DMS114 treated with DMSO at 0.1 percent for 48 hours (cell line): ENCODE measurements around the gene HYDIN.
"Not testable (repeated sequence)": the region's sequence is repeated elsewhere in the genome, so short reads cannot be mapped to it uniquely, and the experiment has no call there.

Source experiments
- DNase-seq: peaks from one replicate; lab custom pipeline; 2025; ENCODE audit not compliant: unreplicated experiment; lab: John Stamatoyannopoulos, UW

The HYDIN gene

DNA sequence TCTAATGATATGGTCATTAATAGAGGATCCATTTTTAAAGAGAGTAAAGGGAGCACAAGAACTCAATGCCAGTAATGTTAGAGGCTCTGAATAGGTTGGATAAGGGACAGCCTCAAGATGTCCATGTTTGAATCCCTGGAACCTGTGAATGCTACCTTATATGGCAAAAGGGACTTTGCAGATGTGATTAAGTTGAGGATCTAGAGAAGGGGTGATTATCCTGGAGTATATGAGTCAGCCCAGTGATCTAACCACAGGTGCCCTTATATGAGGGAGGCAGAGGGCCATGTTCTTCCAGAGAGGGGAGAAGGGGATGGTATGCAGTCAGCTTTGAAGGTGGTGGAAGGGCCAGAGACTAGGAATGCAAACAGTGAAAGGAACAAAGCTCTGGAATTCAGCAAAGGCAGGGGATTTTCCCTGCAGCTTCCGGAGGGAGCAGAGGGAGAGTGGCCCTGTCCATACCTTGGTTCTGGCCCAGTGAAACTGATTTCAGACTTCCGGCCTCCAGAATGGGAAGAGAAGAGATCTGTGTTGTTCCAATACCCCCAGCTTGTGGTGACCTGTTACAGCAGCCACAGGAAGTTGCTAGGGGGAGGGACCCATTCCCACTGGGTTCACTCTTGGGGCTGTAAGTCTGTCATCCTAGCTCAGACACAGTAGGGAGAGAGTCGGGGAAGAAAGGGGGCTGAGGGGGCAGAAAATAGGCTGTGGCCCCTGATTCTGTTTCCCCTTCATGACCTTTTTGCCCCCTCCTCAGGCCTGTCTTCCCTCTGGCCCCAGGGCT is 220.9 kb downstream of the HYDIN start:
- not testable (repeated sequence) for DNase-seq

DNA sequence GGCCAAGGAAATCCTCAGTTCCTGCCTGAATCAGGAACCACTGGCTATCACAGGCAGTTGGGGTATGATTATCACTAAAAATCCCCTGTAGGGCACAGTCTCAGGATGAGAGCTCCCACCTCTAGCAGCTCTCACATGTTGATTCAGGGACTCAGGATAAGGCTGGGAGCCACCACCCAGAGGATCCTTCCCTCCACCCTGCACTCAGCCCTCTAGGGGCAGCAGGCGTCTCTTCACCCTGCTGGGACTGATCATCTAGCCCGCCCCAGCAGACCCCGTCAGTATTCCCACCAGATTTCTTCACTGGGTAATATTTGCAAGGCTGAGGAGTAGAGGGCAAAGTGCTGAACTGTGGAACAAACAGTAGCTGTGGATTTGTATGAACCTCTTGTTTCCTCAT is 224.0 kb downstream of the HYDIN start:
- not testable (repeated sequence) for DNase-seq

DNA sequence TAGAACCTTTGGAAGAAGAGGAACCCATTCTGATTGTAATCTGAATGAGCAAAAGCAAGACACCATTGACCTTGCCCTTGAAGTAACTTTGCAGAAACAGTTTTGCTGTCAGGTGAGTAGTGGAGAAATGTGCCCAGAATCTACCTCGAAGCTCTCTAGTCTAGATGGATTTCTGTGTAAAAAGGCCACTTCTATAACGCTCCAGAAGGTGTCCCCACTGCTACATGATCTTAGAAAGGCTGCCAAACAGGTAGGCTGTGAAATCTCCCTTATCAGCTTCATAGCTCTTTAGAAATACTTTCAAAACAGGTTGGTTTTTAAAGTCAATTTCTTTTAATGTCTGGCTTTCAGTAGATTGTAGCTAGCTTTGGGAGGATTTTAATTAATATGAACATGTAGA is 230.8 kb downstream of the HYDIN start:
- peak; percentile 6 for DNase-seq

DNA sequence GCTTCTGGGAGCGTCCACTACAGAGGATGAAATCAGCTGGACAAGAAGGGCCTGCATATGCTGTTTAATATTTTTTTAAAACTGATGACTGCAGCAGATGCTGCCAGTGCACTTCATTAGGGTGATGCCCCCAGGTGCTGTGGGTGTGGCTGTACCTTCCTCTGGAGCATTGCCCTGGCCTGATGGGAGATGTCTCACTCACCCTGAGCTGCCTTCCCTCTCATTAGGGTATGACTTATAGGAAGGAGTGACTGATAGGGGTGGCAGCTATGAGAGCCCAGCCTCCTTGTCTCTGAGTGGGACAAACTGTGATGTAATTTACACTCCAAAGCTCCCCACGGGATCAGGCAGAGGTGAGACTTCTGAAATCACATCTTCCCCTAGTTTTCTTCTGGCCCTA is 234.7 kb downstream of the HYDIN start:
- DNase-seq: not testable (repeated sequence)

DNA sequence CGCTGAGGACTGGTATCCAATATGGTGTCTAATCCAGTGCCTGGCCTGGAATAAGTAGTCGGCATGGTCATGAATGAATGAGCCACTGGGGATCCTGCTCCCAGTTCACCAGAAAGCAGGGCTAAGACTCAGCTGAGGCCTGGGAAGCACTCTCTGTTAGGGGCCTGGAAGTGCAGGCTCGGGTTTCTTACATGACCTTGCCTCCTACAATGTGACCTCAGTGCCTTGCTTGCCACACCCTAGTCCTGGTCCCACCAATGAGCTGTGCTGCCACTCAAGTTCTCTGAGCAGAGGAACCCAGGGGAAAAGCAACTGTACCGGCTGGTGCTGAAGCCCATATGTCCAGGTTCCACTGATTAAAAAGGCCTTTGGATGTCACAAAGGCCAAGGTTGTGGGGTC is 238.0 kb downstream of the HYDIN start:
- not testable (repeated sequence) for DNase-seq

DNA sequence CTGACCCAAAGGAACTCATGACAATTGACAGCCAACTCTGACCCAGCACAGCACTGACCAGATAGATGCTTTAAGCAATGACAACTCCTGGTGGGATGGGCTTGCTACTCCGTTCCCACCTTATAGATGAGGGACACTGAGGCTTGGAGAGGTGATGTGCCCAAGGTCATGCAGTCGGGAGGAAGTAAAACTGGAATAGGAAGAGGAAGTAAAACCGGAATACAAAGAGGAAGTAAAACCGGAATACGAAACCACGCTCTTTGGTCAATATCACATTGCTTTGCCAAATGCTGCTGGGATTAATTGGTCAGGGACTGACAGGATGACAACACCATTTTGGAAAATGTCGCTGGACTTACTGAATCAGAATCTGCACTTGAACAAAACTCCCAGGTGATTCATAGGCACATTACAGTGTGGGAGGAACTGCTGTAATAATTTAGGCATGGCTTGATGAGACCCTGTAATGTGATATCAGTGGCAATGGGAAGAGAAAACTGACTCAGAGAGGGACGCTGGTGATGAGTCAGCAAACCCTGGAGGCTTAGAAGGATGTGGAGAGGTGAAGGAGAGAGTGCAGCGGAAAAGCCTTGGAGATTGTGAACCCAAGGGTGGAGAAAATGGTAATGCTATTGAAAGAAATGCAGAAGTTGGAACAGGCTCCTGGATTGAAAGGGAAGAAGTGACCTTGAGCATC is 243.4 kb downstream of the HYDIN start:
- DNase-seq: not testable (repeated sequence)

DNA sequence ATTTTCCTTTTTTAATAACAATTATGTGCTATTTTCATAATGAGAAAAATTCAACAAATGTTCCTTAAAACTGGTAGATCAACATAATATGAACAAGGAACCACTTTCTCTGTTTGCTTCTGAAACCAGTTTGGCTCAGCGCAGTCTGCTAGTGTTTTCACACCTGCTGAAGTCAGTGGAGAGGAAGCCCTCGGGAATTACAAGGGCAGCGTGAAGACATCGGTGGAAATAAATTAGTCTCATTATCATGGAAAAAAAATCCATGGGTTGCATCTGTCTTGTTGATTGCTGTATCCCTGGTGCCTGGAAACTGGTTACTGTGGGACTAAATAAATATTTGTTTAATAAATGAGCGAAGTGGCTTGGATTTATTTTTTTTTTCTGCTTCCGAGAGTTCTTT is 245.8 kb downstream of the HYDIN start:
- DNase-seq: not testable (repeated sequence)

DNA sequence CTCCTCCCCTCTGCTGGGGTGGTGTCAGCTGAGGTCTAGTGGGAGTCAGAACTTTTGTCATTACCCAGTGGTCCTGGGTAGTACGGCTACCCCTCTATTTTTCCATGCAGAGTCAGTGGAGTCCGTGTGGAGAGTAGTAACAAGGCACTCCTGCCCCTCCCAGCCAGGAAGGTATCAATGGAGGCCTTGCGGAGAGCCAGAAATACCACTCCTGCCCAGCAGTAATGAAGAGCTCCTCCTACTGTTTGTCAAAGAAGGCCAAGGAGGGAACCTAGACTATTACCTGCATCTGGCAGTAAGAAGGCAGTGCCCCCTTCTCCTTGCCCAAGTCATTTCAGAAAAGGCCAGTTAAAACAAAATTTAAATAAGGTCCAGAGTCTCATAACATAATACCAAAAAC is 262.2 kb downstream of the HYDIN start:
- not testable (repeated sequence) for DNase-seq

DNA sequence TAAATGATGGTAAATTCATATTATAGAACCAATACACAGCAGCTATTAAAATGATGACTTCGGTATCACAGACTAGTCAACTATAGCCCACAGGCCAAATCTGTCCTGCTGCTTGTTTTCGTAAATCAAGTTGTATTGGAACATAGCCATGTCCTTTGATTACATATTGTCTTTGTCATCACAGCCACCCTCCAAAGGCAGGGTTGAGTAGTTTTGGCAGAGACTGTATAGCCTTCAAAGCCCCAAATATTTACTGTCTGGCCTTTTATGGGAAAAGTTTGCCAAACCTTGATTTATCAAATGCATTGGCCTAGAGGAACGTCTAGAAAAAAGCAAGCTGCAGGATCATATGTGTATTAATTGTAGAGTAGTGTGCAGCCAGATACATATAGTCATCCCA is 270.4 kb downstream of the HYDIN start:
- not testable (repeated sequence) for DNase-seq

DNA sequence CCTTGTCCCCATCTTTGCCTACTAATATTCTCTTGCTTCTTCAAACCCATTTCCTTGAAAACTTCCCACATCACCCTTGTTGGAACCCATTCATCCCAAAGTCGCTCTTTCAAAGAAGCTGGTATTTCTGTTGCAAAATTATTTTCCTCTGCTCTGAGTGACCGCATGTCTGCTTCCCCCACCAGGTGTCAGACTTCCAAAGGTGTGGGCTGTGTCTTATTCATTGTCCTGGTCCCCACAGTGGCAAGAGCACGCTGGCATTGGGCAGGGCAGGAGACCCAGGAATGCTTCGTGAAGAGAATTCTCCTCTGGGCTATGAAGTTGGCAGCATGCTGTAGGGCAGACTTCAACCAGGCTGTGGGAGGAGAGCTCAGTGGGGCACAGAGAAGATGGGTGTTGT is 275.6 kb downstream of the HYDIN start:
- not testable (repeated sequence) for DNase-seq

DNA sequence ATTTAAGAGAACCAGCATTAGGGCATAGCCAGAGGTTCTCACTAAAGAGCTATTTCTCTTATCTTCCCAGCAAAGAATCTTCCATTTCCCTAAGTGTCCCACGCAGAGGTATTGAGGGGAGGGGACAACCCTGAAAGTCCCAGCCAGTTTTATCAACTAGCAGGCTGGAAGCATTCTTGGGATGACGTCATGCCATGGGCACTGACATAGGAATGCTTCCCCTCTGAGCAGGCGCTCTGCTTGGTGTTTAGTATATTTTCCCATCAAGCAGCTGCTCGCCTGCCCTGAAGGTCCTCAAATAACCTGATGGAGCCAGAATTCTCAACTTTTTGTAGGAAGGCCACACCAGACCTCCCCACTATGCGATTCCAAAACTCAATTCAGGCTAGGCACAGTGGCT is 276.7 kb downstream of the HYDIN start:
- DNase-seq: not testable (repeated sequence)

DNA sequence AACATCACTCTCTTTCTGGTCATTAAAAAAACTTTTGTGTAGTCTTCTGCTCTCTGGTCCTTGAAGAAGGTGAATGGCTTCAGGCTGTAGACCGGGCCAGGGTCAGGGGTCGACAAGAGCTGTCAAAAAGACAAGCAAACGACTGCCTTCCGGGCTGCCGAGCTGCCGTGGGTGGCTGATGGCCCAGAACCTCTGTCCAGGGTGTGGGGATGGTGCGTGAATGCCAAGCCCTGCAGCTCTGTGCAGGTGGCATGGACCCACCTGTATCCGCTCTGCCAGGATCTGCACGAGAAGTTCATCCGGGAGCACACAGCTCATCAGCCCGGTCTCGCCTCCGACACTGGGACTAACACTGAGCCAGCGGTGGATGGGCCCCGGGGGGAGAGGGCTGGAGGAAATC is 287.0 kb downstream of the HYDIN start:
- not testable (repeated sequence) for DNase-seq

DNA sequence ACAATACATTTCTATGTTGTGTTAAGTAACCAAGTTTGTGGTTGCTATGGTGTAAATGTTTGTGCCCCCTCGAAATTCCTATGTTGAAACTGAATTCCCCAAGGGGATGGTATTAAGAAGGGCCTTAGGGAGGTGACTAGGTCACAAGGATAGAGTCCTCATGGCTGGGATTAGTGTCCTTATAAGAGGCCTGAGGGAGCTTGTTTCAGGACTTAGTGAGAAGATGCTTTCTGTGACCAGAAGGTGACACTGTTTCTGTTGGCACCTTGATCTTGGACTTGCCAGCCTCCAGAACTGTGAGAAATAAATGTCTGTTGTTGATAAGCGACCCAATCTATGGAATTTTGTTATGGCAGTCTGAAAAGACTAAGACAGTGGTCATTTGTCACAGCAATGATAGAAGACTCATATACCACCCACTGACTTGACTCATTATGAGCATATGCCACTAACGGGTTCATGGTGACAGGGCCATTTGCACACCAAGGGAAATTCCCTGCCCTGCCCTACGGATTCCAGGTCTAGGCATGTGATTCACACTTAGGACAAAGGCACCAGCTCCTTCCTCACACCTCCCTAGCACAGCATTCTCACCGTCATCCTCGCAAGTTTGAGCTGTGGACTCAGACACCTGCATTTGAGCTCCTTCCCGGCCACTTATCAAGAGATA is 290.7 kb downstream of the HYDIN start:
- DNase-seq: not testable (repeated sequence)

DNA sequence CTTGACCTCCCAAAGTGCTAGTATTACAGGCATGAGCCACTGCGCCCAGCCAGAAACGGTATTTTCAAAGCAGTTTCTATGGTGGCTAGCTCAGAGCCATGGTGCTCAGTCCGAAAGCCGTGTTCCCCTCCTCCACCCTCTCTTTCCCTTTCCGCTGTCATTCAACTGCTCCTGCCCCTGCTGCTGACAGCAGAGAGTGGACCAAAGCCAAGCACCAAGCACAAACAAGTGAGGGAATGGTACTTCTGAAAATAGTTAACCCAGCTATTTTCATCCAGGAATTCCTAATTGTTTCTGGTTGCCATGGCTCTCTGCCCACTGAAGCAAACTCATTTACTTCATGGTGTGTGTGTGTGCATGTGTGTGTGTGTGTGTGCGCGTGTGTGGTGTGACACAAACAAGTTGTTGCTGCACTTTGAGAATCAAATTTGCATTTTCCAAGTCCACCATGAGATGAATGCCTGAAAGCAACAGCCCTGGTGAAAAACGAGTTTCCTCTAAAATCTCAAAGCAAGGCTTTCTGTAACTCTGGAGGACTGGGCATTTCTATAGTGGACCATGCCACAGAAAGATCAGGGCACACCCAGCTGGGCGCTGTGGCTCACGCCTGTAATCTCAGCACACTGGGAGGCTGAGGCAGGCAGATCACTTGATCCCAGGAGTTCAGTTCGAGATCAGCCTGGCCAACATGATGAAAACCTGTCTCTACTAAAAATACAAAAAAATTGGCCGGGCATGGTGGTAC is 293.6 kb downstream of the HYDIN start:
- not testable (repeated sequence) for DNase-seq

DNA sequence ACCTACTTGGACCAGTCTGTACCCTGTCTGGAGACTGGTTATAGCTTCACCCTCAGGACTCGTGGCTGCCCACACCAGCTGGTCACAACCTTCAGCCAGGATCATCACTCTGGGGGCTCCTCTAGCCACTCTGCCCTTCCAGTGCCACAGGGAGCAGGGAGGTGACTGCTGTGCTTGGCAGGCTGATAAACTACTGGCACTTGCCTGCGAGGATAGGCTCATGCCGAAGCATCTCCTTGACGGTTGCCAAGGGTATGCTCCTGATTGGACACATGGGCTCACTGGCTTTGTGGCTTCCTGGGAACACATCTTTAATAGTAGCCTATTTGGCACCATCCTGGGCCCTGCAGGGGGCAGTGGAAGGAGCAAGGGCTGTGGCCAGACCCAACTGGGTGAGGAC is 295.2 kb downstream of the HYDIN start:
- not testable (repeated sequence) for DNase-seq

DNA sequence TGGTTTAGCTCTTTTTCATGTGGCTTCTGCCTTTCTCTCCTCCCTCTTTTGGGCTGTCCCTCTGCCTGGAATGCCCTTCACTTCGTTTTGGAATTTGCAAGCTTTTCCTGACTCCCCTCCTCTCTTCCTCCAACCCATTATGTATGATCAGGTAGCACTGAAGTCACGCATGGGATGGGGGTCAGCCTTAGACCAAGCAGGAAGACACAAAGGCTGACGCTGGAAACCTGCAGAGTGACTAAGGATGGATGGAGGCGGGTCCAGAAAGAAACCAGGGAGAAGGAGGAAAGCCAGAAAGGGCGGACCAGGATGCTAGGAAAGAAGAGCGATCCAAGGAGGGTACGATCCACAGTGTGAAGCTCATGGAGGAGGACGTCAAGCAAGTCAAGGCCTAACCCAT is 296.8 kb downstream of the HYDIN start:
- DNase-seq: not testable (repeated sequence)

DNA sequence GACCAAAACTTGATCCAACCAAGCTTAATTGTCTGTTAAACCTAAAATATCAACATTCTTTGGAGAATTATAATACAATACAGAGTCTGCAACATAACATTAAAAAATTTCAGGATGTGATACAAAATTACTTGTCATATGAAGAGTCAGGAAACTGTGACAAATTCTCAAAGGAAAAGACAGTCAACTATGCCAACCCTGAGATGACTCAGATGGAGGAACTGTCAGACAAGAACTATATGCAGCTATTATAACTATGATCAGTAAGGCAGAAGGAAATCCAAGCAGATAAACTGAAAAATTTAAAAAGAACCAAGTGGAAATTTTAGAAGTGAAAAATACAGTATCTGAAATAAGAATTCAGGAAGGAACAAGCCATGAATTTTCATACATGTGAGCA is 299.8 kb downstream of the HYDIN start:
- DNase-seq: not testable (repeated sequence)

DNA sequence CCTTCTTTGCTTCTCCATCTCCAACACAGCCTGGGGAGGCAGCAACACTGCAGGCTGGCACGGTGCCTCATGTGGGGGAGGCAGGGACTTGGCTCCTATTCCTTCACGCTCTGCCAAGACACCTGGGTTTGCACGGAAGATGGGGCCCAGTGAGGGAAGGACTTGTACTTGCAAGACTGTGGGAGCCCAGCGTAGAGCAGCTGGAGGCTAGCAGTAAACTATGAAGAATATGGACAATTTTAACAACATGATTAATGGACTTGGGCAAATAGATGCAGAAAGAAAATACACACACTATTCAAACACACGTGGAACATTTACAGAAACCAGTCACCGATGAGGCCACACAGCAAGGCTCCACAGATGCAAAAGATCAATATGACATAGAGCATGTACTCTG is 308.4 kb downstream of the HYDIN start:
- DNase-seq: not testable (repeated sequence)

DNA sequence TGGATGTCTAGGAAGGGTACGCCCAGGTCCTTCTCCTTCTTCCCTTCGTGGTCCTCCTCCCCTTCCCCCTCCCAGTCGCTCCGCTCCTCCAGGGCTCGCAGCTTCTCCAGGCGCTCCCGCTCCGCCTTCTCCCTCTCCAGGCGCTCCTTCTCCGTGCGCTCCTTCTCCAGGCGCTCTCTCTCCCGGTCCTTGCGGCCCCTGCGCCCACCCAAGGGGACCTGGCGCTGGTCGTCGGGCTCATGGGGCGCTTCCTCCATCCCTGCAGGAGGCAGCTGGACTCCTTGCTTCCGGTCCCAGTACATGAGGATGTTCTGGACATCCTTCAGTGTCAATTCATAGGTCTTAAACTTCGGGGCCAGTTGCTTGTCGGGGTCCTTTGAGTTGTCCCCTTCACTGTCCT is 309.9 kb downstream of the HYDIN start:
- DNase-seq: not testable (repeated sequence)

DNA sequence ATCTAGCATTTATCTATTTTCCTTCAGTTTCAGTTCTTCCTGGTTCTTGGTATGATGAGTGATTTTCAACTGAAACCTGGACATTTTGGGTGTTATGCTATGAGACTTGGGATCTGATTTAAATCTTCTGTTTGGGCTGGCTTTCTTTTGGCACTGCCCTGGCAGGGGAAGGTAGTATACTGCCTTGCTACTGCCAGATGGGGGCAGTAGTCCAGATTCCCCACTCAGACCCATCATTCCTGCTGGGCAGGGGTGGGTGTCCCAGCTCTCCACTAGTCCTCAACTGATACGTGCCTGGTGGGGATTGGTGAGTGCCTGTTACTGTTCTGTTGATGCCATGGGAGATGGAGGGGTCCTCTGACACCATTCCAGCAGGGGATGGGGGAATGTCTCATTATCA is 342.3 kb downstream of the HYDIN start:
- DNase-seq: not testable (repeated sequence)

DNA sequence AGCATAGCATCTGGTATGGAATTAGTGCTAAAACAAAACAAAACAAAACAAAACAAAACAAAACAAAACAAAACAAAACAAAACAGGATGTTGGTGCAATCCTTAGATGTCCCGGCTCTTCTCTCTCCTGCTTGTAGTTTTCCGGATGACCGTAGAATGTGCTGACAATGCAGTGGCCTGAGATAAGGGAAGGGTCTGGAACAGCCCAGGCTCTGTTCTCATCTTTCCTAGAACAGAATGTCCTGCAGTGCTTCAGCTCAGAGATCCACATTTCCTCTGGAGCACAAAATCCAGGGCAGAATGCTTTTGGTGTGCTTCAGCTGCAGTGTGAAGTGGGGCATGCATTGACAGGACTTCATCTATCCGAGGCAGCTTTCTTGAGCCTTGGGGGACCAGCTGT is 345.9 kb downstream of the HYDIN start:
- DNase-seq: not testable (repeated sequence)
